OCI-LY7 (cell line): ENCODE results near the gene CFLAR. TPM values are rescaled to one million over a fixed set of nuclear protein-coding genes. Genes with fewer than 3 reads are reported as not detected.

Experiments
- BruUV-seq: library from RNA; stranded (reverse); fragments of 400-500 nt; replicated peaks from 2 replicates; lab custom pipeline; 2021; lab: Mats Ljungman, UMichigan
- CTCF ChIA-PET: fragments of 300-600 bp; sonication (Branson Sonifier 250); formaldehyde crosslinking; loops from one replicate; lab custom pipeline; 2022; ENCODE audit warnings: antibody characterized with exemption; ENCODE audit not compliant: unreplicated experiment; lab: Charles Lee
- POLR2A ChIA-PET: fragments of 300-600 bp; sonication (Branson Sonifier 250); formaldehyde crosslinking; loops from one replicate; lab custom pipeline; 2022; ENCODE audit warnings: antibody characterized with exemption; lab: Charles Lee
- DNase-seq: peaks from one replicate; pipeline ENCODE4 v3.0.0-alpha.2; 2015; ENCODE audit warnings: low spot score
- H2AFZ ChIP-seq: fragments of 200-600 bp; sonication (generic), shearing (Covaris generic); 2 replicates; pipeline ENCODE4 v1.6.1; 2014; ENCODE audit warnings: mild to moderate bottlenecking, antibody characterized with exemption, low read length, moderate library complexity
- H3K27ac ChIP-seq: fragments of 200-600 bp; sonication (generic); 2 replicates; pipeline ENCODE4 v1.5.1; 2014; ENCODE audit warnings: mixed run types, low read depth, mild to moderate bottlenecking, moderate library complexity, low read length, inconsistent platforms; ENCODE audit not compliant: poor library complexity, severe bottlenecking
- H3K36me3 ChIP-seq: fragments of 200-600 bp; sonication (generic); 2 replicates; pipeline ENCODE4 v1.6.1; 2014; ENCODE audit warnings: mild to moderate bottlenecking, antibody characterized with exemption, low read length, moderate library complexity, mixed read lengths; ENCODE audit not compliant: insufficient read depth
- H3K4me1 ChIP-seq: fragments of 200-600 bp; sonication (generic); 2 replicates; pipeline ENCODE4 v1.5.1; 2014; ENCODE audit warnings: mild to moderate bottlenecking, low read length; ENCODE audit not compliant: insufficient read depth, poor library complexity, severe bottlenecking
- H3K4me2 ChIP-seq: fragments of 200-600 bp; sonication (generic); 2 replicates; pipeline ENCODE4 v1.6.1; 2014; ENCODE audit warnings: mild to moderate bottlenecking, low read length
- H3K4me3 ChIP-seq: fragments of 200-600 bp; sonication (generic); 2 replicates; pipeline ENCODE4 v1.5.1; 2014; ENCODE audit warnings: mild to moderate bottlenecking, low read depth, low read length; ENCODE audit not compliant: poor library complexity, severe bottlenecking
- H3K79me2 ChIP-seq: fragments of 200-600 bp; sonication (generic); 2 replicates; pipeline ENCODE4 v1.6.1; 2016; ENCODE audit warnings: low read depth, mild to moderate bottlenecking, low read length, moderate library complexity, mixed read lengths; ENCODE audit not compliant: insufficient read depth
- H3K9me2 ChIP-seq: fragments of 200-600 bp; sonication (generic); 2 replicates; pipeline ENCODE4 v1.6.1; 2016; ENCODE audit warnings: mild to moderate bottlenecking, low read length, mixed read lengths; ENCODE audit not compliant: insufficient read depth
- H3K9me3 ChIP-seq: fragments of 200-600 bp; sonication (generic); 2 replicates; pipeline ENCODE4 v1.6.1; 2014; ENCODE audit warnings: mild to moderate bottlenecking, mixed run types, low read length, mixed read lengths
- H4K20me1 ChIP-seq: fragments of 200-600 bp; sonication (generic); 2 replicates; pipeline ENCODE4 v1.6.1; 2014; ENCODE audit warnings: mild to moderate bottlenecking, antibody characterized with exemption, low read length, moderate library complexity, mixed read lengths; ENCODE audit not compliant: insufficient read depth
- EZH2phosphoT487 ChIP-seq: fragments of 200-600 bp; sonication (generic); IDR thresholded peaks from 2 replicates; pipeline ENCODE4 v1.6.1; 2018; ENCODE audit warnings: low read depth, borderline replicate concordance, mild to moderate bottlenecking, mixed run types, antibody characterized with exemption, low read length, moderate library complexity, mixed read lengths
- intact Hi-C: fragments of 100-400 bp; cut with micrococcal nuclease; formaldehyde crosslinking; loops from one replicate; pipeline ENCODE4 v1.10.0; 2022; ENCODE audit not compliant: unreplicated experiment
- total RNA-seq, 2 experiments: library from RNA; depleted of rRNA in 1 of 2; stranded (reverse); fragments of >200 nt in 1 of 2; shearing (Covaris generic) in 1 of 2; gene quantifications; 2 replicates each; pipeline ENCODE4 v1.2.3, GENCODE V29; 2014 to 2022
- TF ChIP-seq, protein P1 (sequence below): fragments of 200-600 bp; sonication (generic); conservative IDR thresholded peaks from 2 replicates; pipeline ENCODE4 v1.5.1; 2014; ENCODE audit warnings: mild to moderate bottlenecking, antibody characterized with exemption, low read length, moderate library complexity, mixed read lengths

CFLAR gene
- total RNA-seq, 2 experiments from 2014 or later = 42.8 to 82.5 TPM

DNA sequence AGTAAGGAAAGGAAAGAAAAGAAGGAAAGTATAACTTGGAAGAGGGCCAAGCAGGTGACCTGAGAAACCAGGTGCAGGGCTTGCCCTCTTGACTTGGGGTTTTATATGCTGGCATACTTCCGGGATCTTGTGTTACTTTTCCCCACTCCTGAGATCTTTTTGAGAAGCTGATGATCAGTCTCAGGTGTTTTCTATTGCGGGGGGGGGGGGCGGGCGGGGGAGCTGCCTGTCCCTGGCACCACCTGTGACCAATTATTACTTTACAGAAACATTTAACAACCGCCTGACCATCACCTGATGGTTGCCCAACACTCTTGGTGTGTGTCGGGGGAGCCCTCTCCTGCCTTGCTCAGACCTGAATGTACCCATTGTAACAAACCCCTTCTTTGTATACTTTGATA lies 60.1 kb downstream of the CFLAR start:
- Histone ChIP-seq H3K4me1 (peaks cover 6% of the 10 kb centered on the region), H2AFZ (no peak overlapping the region), H3K9me2 (no peaks in the 10 kb centered on the region), H3K9me3 (0 out of 2 replicates have a peak, but pooled peaks cover 4% of the 10 kb centered on the region), H3K4me2 (no peak overlapping the region), H4K20me1 (no peaks in the 10 kb centered on the region), H3K79me2 (no peaks in the 10 kb centered on the region), H3K36me3 (no peaks in the 10 kb centered on the region), H3K27ac (no peak overlapping the region), H3K4me3 (no peak overlapping the region)
- intact Hi-C loops = loop anchor here (2.0 to 5.0 kb wide), 3 partner anchors 57 to 464 kb away; partner anchors contain the start of gene ORC2
- no peak for DNase-seq
- ChIA-PET CTCF (no interaction called here), POLR2A (interaction anchor here (0.6 to 1.5 kb wide), 3 partner anchors 18 to 59 kb away, joined by 3 to 4 read pairs (median 3); no protein-coding TSS in a partner anchor)
- TF ChIP-seq EZH2phosphoT487 = no peak
- TF ChIP-seq, protein P1, sequence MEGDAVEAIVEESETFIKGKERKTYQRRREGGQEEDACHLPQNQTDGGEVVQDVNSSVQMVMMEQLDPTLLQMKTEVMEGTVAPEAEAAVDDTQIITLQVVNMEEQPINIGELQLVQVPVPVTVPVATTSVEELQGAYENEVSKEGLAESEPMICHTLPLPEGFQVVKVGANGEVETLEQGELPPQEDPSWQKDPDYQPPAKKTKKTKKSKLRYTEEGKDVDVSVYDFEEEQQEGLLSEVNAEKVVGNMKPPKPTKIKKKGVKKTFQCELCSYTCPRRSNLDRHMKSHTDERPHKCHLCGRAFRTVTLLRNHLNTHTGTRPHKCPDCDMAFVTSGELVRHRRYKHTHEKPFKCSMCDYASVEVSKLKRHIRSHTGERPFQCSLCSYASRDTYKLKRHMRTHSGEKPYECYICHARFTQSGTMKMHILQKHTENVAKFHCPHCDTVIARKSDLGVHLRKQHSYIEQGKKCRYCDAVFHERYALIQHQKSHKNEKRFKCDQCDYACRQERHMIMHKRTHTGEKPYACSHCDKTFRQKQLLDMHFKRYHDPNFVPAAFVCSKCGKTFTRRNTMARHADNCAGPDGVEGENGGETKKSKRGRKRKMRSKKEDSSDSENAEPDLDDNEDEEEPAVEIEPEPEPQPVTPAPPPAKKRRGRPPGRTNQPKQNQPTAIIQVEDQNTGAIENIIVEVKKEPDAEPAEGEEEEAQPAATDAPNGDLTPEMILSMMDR = no peak
- no TSS peak for BruUV-seq

DNA sequence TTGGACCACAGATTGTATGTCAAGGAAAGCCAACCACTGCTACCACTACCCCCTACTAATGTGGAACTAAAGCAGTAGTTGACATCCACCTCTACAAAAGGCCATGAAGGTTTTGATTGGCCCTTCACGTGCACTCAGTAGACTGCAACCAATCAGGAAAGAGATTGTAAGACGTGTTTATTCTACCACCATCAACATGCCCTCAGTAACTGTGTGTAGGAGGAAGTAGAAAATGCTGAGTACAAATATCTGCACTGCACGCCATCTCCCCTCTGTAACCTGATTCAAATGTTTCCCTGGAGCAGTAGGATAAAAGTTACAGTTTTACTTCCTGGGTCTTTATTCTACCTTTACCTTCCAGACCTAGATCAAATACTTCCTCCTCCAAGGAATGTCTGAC lies 64.0 kb downstream of the CFLAR start:
- no peaks in the 10 kb centered on the region for H3K9me2 ChIP-seq
- ChIA-PET POLR2A (interaction anchor here (0.5 kb wide), 1 partner anchor 178 kb away, joined by 3 read pairs; no protein-coding TSS in a partner anchor), CTCF (no interaction called here)
- no peaks in the 10 kb centered on the region for H3K36me3 ChIP-seq
- TF ChIP-seq, protein P1 = no peak
- TF ChIP-seq EZH2phosphoT487 = no peak
- no peak for DNase-seq
- no peak overlapping the region for H3K4me2 ChIP-seq
- intact Hi-C loops = no loop called here
- H3K4me3 ChIP-seq = no peak overlapping the region
- H4K20me1 ChIP-seq = no peaks in the 10 kb centered on the region
- H2AFZ ChIP-seq = peak overlapping the region; percentile 52; the same call in 1 of the 2 replicates
- H3K79me2 ChIP-seq = no peaks in the 10 kb centered on the region
- BruUV-seq = no TSS peak
- H3K4me1 ChIP-seq = peaks cover 15% of the 10 kb centered on the region
- H3K27ac ChIP-seq = no peak overlapping the region
- H3K9me3 ChIP-seq = 0 out of 2 replicates have a peak, but pooled peaks cover 4% of the 10 kb centered on the region
